Measurements from ENCODE around the gene FRMD8.

DNA sequence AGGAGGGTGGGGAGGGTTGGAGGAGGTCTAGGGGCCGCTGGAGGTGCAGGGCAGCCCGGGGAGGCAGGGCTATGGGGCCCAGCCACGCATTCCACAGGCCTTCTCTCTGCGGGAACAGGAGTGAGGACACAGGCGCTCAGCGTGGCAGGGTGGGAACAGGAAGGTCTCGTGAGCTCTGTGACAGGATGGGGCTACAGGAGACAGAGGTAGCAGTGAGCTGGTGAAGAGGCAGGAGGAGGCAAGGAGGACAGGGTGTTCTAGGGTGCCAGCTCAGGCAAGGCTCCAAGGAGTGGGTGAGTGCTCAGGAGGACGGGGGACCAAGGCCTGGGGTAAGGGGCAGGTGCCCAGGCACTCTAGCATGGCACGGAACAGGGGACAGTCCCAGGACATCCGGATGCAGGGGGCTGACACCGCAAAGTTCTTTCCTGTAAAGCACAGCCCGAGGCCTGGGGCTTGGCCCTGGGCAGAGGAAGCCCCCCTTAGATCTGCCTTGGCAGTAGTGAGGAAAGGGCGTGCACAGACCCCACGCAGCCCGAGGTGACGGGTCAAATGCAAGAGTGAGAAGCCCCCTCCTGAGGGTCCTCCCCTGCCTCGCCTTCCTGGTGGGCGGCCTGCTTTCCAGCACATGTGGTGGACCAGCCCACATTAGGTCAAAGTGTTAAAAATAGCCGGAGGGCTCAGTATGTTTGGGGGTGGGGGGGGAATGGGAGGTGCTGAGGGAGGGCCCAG, 31.4 kb downstream of the FRMD8 start:
- TF ChIP-seq, protein P1, sequence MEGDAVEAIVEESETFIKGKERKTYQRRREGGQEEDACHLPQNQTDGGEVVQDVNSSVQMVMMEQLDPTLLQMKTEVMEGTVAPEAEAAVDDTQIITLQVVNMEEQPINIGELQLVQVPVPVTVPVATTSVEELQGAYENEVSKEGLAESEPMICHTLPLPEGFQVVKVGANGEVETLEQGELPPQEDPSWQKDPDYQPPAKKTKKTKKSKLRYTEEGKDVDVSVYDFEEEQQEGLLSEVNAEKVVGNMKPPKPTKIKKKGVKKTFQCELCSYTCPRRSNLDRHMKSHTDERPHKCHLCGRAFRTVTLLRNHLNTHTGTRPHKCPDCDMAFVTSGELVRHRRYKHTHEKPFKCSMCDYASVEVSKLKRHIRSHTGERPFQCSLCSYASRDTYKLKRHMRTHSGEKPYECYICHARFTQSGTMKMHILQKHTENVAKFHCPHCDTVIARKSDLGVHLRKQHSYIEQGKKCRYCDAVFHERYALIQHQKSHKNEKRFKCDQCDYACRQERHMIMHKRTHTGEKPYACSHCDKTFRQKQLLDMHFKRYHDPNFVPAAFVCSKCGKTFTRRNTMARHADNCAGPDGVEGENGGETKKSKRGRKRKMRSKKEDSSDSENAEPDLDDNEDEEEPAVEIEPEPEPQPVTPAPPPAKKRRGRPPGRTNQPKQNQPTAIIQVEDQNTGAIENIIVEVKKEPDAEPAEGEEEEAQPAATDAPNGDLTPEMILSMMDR (conservative IDR thresholded peaks at IDR 0.05 in 1 of 2, IDR thresholded peaks at IDR 0.05 in 1 of 2; ENCODE audit: low read depth in 1 of 2, low read length in 2 of 2): no peak
- no peak for TF ChIP-seq EZH2 (IDR thresholded peaks at IDR 0.05; ENCODE audit: low read length, missing control alignments)

Data from fibroblast of lung (primary cell).